HepG2 (cell line): ENCODE measurements around the gene MAPKAPK3. TPM values are rescaled to one million over a fixed set of nuclear protein-coding genes. Genes with fewer than 3 reads are reported as not detected.

Experiments used
- GZF1 ChIP-seq: sonication (generic); formaldehyde crosslinking; IDR thresholded peaks from 2 replicates; pipeline ENCODE4 v1.5.1; 2020; ENCODE audit warnings: mild to moderate bottlenecking, missing genetic modification reagents
- HES4 ChIP-seq: sonication (generic); formaldehyde crosslinking; IDR thresholded peaks from 2 replicates; pipeline ENCODE4 v1.9.0; 2021; ENCODE audit warnings: mild to moderate bottlenecking, missing genetic modification reagents, borderline replicate concordance
- HOXA7 ChIP-seq: sonication (generic); formaldehyde crosslinking; IDR thresholded peaks from 2 replicates; pipeline ENCODE4 v1.8.1; 2022; ENCODE audit warnings: mild to moderate bottlenecking, missing genetic modification reagents, moderate library complexity
- PHF8 ChIP-seq: sonication (generic); formaldehyde crosslinking; IDR thresholded peaks from 2 replicates; pipeline ENCODE4 v1.5.0; 2020; ENCODE audit warnings: missing genetic modification reagents
- SRY ChIP-seq: sonication (generic); formaldehyde crosslinking; IDR thresholded peaks from 2 replicates; pipeline ENCODE4 v1.8.0; 2022; ENCODE audit warnings: mild to moderate bottlenecking, missing genetic modification reagents
- TRIM24 ChIP-seq: sonication (generic); formaldehyde crosslinking; IDR thresholded peaks from 2 replicates; pipeline ENCODE4 v1.8.0; 2022; ENCODE audit warnings: mild to moderate bottlenecking, missing genetic modification reagents
- ZMYM4 ChIP-seq: sonication (generic); formaldehyde crosslinking; IDR thresholded peaks from 2 replicates; pipeline ENCODE4 v1.8.1; 2023; ENCODE audit warnings: mild to moderate bottlenecking, missing genetic modification reagents
- ZNF263 ChIP-seq: sonication (generic); formaldehyde crosslinking; IDR thresholded peaks from 2 replicates; pipeline ENCODE4 v1.4.0; 2020; ENCODE audit warnings: missing genetic modification reagents
- ZNF772 ChIP-seq: sonication (generic); formaldehyde crosslinking; IDR thresholded peaks from 2 replicates; pipeline ENCODE4 v1.5.0; 2020; ENCODE audit warnings: mild to moderate bottlenecking, missing genetic modification reagents
- polyA plus RNA-seq, 8 experiments: library from polyadenylated mRNA; depleted of rRNA in 3 of 8; stranded (reverse) in 7 of 8; unstranded in 1 of 8; fragments of >200 nt; fragmentation: Illumina TruSeq in 4 of 8; extraction: Trizol in 4 of 8; gene quantifications; 2 replicates each; pipeline versions ENCODE4 v1.2.1 to v1.2.3, GENCODE V29; 2011 to 2016; ENCODE audit warnings: low read depth in 4 of 8, missing spikeins in 1 of 8, mixed read lengths in 1 of 8; ENCODE audit not compliant: insufficient read depth in 1 of 8
- total RNA-seq, 5 experiments: library from RNA; depleted of rRNA; stranded (reverse); fragments of >200 nt; fragmentation: Illumina TruSeq; extraction: Trizol; gene quantifications; 2 replicates each; pipeline ENCODE4 v1.2.3, GENCODE V29; 2016; ENCODE audit warnings: low read depth in 1 of 5
- TF ChIP-seq, protein P1 (sequence below): sonication (generic); formaldehyde crosslinking; IDR thresholded peaks from 2 replicates; pipeline ENCODE4 v1.4.0; 2020; ENCODE audit warnings: missing genetic modification reagents
- TF ChIP-seq, protein P2 (sequence below): sonication (generic); formaldehyde crosslinking; IDR thresholded peaks from 2 replicates; pipeline ENCODE4 v1.4.0; 2020; ENCODE audit warnings: missing genetic modification reagents
- TF ChIP-seq, protein P3 (sequence below): sonication (generic); formaldehyde crosslinking; IDR thresholded peaks from 2 replicates; pipeline ENCODE4 v1.5.0; 2020; ENCODE audit warnings: missing genetic modification reagents, mild to moderate bottlenecking, borderline replicate concordance
- TF ChIP-seq, protein P4 (sequence below): sonication (generic); formaldehyde crosslinking; IDR thresholded peaks from 2 replicates; pipeline ENCODE4 v1.4.0; 2020; ENCODE audit warnings: missing genetic modification reagents
- TF ChIP-seq, protein P5 (sequence below): sonication (generic); IDR thresholded peaks from 2 replicates; pipeline ENCODE4 v1.6.1; 2016; ENCODE audit warnings: low read depth, borderline replicate concordance
- TF ChIP-seq, protein P6 (sequence below): sonication (generic); formaldehyde crosslinking; IDR thresholded peaks from 2 replicates; pipeline ENCODE4 v1.4.0; 2020; ENCODE audit warnings: missing genetic modification reagents

Gene MAPKAPK3
- total and polyA plus RNA-seq, 2 of the 13 experiments (the other 11 are each of a cell fraction or from before 2014, with no cell fraction given), result 39.9 to 41.2 TPM

DNA sequence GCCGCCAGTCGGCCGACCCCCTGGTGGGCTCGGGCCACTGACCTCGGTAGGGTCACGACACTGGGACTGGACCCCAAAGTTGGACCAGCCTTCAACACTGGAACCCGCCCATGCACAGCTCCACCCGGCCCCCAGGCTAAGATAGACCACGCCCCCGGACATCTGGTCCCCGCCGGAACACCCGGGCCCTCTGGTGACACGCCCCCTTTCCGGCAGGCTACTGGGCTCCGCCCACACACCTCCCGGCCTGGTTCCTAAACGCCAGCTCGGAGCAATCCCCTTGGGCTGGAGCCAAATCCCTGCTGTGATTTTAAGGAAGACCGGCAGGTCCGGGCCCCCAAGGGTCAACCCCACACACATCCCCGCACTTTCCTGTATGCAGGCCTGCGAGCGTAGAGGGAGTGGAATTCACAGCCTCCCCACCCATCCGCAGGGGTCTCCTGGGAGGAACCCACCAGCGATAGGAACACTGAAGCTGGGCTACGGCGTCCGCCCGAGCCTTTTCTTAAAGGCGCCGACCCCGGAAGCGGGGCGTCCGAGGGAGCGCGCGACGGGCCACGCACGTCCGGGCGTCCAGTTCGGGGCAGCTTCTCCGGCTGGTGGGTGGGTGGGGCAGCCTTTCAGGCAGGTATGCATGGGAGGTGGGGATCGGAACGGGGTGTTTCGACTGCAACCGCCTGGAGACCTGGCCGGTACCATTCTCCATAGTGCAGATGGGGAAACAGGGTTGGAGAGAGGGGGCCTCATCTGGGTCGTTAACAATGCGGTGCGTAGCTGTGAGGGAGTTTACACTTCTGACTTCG lies 47.8 kb upstream of the MAPKAPK3 start, which contains the start of gene HEMK1 (continued):
- TF ChIP-seq, protein P1, sequence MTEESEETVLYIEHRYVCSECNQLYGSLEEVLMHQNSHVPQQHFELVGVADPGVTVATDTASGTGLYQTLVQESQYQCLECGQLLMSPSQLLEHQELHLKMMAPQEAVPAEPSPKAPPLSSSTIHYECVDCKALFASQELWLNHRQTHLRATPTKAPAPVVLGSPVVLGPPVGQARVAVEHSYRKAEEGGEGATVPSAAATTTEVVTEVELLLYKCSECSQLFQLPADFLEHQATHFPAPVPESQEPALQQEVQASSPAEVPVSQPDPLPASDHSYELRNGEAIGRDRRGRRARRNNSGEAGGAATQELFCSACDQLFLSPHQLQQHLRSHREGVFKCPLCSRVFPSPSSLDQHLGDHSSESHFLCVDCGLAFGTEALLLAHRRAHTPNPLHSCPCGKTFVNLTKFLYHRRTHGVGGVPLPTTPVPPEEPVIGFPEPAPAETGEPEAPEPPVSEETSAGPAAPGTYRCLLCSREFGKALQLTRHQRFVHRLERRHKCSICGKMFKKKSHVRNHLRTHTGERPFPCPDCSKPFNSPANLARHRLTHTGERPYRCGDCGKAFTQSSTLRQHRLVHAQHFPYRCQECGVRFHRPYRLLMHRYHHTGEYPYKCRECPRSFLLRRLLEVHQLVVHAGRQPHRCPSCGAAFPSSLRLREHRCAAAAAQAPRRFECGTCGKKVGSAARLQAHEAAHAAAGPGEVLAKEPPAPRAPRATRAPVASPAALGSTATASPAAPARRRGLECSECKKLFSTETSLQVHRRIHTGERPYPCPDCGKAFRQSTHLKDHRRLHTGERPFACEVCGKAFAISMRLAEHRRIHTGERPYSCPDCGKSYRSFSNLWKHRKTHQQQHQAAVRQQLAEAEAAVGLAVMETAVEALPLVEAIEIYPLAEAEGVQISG (CRISPR knock-in tag), result peak; percentile 93
- TF ChIP-seq TRIM24 (CRISPR knock-in tag) (no peak), ZNF772 (CRISPR knock-in tag) (no peak), HOXA7 (CRISPR knock-in tag) (no peak), PHF8 (CRISPR knock-in tag) (peak; percentile 92), ZNF263 (CRISPR knock-in tag) (no peak), SRY (CRISPR knock-in tag) (no peak; the same call in none of the 2 replicates), GZF1 (CRISPR knock-in tag) (no peak), ZMYM4 (CRISPR knock-in tag) (peak; percentile 91), HES4 (CRISPR knock-in tag) (peak; percentile 73; the same call in 1 of the 2 replicates)
- TF ChIP-seq, protein P2, sequence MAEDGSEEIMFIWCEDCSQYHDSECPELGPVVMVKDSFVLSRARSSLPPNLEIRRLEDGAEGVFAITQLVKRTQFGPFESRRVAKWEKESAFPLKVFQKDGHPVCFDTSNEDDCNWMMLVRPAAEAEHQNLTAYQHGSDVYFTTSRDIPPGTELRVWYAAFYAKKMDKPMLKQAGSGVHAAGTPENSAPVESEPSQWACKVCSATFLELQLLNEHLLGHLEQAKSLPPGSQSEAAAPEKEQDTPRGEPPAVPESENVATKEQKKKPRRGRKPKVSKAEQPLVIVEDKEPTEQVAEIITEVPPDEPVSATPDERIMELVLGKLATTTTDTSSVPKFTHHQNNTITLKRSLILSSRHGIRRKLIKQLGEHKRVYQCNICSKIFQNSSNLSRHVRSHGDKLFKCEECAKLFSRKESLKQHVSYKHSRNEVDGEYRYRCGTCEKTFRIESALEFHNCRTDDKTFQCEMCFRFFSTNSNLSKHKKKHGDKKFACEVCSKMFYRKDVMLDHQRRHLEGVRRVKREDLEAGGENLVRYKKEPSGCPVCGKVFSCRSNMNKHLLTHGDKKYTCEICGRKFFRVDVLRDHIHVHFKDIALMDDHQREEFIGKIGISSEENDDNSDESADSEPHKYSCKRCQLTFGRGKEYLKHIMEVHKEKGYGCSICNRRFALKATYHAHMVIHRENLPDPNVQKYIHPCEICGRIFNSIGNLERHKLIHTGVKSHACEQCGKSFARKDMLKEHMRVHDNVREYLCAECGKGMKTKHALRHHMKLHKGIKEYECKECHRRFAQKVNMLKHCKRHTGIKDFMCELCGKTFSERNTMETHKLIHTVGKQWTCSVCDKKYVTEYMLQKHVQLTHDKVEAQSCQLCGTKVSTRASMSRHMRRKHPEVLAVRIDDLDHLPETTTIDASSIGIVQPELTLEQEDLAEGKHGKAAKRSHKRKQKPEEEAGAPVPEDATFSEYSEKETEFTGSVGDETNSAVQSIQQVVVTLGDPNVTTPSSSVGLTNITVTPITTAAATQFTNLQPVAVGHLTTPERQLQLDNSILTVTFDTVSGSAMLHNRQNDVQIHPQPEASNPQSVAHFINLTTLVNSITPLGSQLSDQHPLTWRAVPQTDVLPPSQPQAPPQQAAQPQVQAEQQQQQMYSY (CRISPR knock-in tag), result no peak
- TF ChIP-seq, protein P3, sequence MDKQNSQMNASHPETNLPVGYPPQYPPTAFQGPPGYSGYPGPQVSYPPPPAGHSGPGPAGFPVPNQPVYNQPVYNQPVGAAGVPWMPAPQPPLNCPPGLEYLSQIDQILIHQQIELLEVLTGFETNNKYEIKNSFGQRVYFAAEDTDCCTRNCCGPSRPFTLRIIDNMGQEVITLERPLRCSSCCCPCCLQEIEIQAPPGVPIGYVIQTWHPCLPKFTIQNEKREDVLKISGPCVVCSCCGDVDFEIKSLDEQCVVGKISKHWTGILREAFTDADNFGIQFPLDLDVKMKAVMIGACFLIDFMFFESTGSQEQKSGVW, result no peak
- TF ChIP-seq, protein P4, sequence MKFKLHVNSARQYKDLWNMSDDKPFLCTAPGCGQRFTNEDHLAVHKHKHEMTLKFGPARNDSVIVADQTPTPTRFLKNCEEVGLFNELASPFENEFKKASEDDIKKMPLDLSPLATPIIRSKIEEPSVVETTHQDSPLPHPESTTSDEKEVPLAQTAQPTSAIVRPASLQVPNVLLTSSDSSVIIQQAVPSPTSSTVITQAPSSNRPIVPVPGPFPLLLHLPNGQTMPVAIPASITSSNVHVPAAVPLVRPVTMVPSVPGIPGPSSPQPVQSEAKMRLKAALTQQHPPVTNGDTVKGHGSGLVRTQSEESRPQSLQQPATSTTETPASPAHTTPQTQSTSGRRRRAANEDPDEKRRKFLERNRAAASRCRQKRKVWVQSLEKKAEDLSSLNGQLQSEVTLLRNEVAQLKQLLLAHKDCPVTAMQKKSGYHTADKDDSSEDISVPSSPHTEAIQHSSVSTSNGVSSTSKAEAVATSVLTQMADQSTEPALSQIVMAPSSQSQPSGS (CRISPR knock-in tag), result peak; percentile 77
- TF ChIP-seq, protein P5, sequence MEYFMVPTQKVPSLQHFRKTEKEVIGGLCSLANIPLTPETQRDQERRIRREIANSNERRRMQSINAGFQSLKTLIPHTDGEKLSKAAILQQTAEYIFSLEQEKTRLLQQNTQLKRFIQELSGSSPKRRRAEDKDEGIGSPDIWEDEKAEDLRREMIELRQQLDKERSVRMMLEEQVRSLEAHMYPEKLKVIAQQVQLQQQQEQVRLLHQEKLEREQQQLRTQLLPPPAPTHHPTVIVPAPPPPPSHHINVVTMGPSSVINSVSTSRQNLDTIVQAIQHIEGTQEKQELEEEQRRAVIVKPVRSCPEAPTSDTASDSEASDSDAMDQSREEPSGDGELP, result peak; percentile 36; the same call in 1 of the 2 replicates
- TF ChIP-seq, protein P6, sequence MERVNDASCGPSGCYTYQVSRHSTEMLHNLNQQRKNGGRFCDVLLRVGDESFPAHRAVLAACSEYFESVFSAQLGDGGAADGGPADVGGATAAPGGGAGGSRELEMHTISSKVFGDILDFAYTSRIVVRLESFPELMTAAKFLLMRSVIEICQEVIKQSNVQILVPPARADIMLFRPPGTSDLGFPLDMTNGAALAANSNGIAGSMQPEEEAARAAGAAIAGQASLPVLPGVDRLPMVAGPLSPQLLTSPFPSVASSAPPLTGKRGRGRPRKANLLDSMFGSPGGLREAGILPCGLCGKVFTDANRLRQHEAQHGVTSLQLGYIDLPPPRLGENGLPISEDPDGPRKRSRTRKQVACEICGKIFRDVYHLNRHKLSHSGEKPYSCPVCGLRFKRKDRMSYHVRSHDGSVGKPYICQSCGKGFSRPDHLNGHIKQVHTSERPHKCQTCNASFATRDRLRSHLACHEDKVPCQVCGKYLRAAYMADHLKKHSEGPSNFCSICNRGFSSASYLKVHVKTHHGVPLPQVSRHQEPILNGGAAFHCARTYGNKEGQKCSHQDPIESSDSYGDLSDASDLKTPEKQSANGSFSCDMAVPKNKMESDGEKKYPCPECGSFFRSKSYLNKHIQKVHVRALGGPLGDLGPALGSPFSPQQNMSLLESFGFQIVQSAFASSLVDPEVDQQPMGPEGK, result peak; percentile 79; the same call in 1 of the 2 replicates
